ENCODE measurements around the gene ART4. TPM values are rescaled to one million over a fixed set of nuclear protein-coding genes. Genes with fewer than 3 reads are reported as not detected.
A peak's percentile ranks its signal among the peaks of the same experiment; 100 is the strongest.

The ART4 gene
- total RNA-seq, 4 donors from 2014 or later = 0.13 to 1.7 (median 0.62) TPM

DNA sequence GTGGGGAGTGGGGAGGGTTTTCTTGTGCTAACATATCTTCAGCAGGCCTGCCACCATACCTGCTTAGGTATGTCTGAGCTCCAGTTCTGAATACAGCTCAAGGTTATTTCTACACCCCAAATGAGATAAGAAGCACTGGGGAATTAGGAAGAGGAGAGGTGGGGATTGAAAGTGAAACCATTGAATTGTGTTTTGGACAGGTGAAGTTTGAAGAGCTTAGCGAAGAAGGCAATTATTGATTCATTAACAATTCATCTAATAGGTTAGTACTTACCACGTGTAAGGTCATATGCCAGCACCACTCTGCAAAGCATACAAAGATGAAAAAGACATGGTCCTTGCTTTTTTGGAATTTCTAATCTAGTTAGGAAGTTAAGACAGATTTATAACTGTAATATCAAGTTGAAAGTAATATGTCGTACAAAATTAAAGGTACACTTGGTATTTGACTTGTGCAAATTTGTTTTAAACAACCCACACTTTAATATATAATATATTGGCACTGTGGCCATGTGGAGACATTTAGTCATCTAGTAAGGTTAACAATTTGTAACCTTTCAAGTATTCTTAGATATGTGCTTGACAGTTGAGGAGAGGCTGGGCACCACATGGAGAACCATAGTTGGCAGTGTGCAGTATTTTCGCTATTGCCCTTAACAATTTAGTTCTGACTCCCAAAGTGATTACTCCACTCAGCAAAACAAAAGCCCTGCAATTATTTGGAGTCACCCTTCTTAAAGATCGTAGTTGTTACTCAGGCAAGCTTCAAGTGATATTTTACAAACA lies 33.0 kb downstream of the ART4 start:
- Histone ChIP-seq H3K27ac (no peak overlapping the region), H3K9me3 (no peaks in the 10 kb centered on the region), H3K36me3 (no peaks in the 10 kb centered on the region), H3K4me1 (no peaks in the 10 kb centered on the region), H3K4me3 (no peak overlapping the region), H3K27me3 (no peaks in the 10 kb centered on the region)
- TF ChIP-seq POLR2AphosphoS5 (IDR thresholded peaks at IDR 0.05) (no peak), EP300 (IDR thresholded peaks at IDR 0.05) (no peak), POLR2A (IDR thresholded peaks at IDR 0.05) (no peak)
- TF ChIP-seq, protein P1, sequence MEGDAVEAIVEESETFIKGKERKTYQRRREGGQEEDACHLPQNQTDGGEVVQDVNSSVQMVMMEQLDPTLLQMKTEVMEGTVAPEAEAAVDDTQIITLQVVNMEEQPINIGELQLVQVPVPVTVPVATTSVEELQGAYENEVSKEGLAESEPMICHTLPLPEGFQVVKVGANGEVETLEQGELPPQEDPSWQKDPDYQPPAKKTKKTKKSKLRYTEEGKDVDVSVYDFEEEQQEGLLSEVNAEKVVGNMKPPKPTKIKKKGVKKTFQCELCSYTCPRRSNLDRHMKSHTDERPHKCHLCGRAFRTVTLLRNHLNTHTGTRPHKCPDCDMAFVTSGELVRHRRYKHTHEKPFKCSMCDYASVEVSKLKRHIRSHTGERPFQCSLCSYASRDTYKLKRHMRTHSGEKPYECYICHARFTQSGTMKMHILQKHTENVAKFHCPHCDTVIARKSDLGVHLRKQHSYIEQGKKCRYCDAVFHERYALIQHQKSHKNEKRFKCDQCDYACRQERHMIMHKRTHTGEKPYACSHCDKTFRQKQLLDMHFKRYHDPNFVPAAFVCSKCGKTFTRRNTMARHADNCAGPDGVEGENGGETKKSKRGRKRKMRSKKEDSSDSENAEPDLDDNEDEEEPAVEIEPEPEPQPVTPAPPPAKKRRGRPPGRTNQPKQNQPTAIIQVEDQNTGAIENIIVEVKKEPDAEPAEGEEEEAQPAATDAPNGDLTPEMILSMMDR (IDR thresholded peaks at IDR 0.05) = no peak
- ATAC-seq = no peak
- 87 to 93% methylated on average over 5 of the region's 5 CpGs for WGBS, 2 donors (ENCODE audit: low coverage in 1 of 2)

DNA sequence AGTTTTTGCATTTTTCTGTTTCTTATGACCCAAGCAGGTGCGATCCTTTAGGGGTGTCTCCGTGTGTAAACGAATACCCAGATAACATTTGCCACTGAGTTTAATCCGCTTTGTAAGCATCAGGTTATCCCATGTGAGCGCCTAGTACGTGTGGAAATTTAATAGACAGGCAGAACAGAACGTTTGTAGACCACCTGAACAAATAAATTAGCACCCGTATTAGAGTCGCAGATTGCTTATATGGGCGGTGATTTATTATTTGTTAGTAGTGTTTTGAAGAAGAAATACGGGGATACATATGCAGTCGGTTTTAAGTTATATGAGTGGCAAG lies 39.5 kb downstream of the ART4 start:
- H3K36me3 ChIP-seq = peaks cover 0 to 12% of the 10 kb centered on the region in 2 donors
- no peaks in the 10 kb centered on the region for H3K9me3 ChIP-seq
- ATAC-seq = peak; percentile 16
- TF ChIP-seq POLR2A (IDR thresholded peaks at IDR 0.05) (no peak), POLR2AphosphoS5 (IDR thresholded peaks at IDR 0.05) (no peak), EP300 (IDR thresholded peaks at IDR 0.05) (no peak)
- TF ChIP-seq, protein P1 (IDR thresholded peaks at IDR 0.05) = no peak
- H3K27ac ChIP-seq = peak overlapping the region; percentile 85 to 95 (median 91)
- H3K4me3 ChIP-seq = peak overlapping the region; percentile 55 to 66
- H3K4me1 ChIP-seq = peaks cover 0 to 30% (median 6%) of the 10 kb centered on the region in 3 donors
- no peaks in the 10 kb centered on the region for H3K27me3 ChIP-seq
- WGBS, 2 donors (ENCODE audit: low coverage in 1 of 2) = 0 to 1% methylated on average over 12 of the region's 12 CpGs

DNA sequence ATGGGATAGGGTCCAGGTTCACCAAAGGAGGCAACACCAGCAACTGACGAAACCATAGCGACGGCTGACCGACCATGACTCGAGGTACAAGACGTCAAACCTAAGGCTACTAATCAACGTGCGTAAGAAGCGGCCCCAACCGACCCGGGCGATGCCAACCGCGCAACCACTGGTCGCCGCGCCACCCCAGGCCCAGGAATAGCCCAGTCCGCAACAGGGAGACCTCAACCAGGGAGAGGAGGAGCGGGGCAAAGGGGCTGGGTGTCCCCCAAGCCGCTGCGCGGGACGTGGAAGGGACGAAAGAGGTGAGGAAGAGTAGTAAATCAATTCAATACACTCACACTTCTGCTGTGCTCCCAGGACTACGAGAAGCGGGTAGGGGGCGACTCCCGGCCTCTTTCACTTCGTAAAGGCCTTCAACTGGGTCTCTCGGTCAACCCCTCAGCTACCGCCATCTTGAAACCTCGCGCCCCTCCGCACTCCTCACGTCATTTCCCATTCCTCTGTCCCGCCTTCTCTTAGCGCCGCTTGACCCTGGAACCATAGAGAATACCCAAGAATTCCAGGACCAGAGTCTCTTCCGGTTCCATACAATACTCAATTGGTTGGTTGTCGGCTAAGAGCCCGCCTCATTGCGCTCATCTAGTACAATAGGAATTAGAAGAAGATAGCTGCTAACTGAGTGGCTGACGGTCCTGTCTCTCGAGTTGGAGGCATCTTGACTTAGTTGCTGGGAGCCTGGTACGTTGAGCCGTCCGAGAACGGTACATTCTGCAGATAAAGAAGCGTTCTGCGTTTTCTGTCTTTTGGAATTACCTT lies 40.1 kb downstream of the ART4 start, which contains the start of the genes C12orf60 and WBP11:
C12orf60 (plus strand) TSS at position 660 of the 819 bp plus-strand sequence. CDS start 19,266 bp downstream, outside the sequence.
WBP11 (minus strand) TSS at position 468 of the 819 bp plus-strand sequence. CDS start 2,095 bp downstream, outside the sequence.
- peaks cover 0 to 30% (median 6%) of the 10 kb centered on the region in 3 donors for H3K4me1 ChIP-seq
- ATAC-seq = peak; percentile 100
- TF ChIP-seq EP300 (IDR thresholded peaks at IDR 0.05) (no peak), POLR2A (IDR thresholded peaks at IDR 0.05) (peak; percentile 12 to 34), POLR2AphosphoS5 (IDR thresholded peaks at IDR 0.05) (peak; percentile 83)
- TF ChIP-seq, protein P1 (IDR thresholded peaks at IDR 0.05) = no peak
- peak within 1 kb of the TSS; percentile 55 to 66 for H3K4me3 ChIP-seq
- H3K27me3 ChIP-seq = no peaks in the 10 kb centered on the region
- 0% methylated on average over 24 to 28 of the region's 50 CpGs for WGBS, 2 donors (ENCODE audit: low coverage in 1 of 2)
- H3K36me3 ChIP-seq = peaks cover 0 to 18% of the 10 kb centered on the region in 2 donors
- H3K9me3 ChIP-seq = no peaks in the 10 kb centered on the region
- H3K27ac ChIP-seq = peak within 1 kb of the TSS; percentile 87 to 95 (median 93)

DNA sequence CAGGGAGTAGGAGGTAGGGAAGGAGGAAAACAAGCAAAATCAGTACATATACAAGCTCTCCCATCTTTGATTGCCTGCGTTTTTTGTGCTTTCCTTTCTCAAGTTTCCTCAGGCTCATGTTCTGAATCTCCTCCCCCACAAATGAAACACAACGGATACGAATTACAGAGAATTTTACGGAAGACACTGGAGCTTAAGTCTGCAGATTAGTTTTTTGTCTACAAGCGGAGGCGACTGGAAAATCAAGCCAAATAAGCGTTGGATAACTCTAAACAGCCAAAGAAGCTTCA lies 40.7 kb downstream of the ART4 start:
- TF ChIP-seq, protein P1 (IDR thresholded peaks at IDR 0.05) = no peak
- TF ChIP-seq POLR2A (IDR thresholded peaks at IDR 0.05) (no peak), EP300 (IDR thresholded peaks at IDR 0.05) (no peak), POLR2AphosphoS5 (IDR thresholded peaks at IDR 0.05) (no peak)
- Histone ChIP-seq H3K9me3 (no peaks in the 10 kb centered on the region), H3K27me3 (no peaks in the 10 kb centered on the region), H3K4me3 (peak overlapping the region; percentile 55 to 66), H3K4me1 (peaks cover 0 to 30% (median 6%) of the 10 kb centered on the region in 3 donors), H3K36me3 (peaks cover 0 to 23% of the 10 kb centered on the region in 2 donors), H3K27ac (peak overlapping the region; percentile 65 to 95 (median 89))
- ATAC-seq = no peak
- 0% methylated on average over 5 to 7 of the region's 7 CpGs for WGBS, 2 donors (ENCODE audit: low coverage in 1 of 2)
